IPS-20b (cell line): ENCODE measurements around the gene COL18A1.
"Not testable (repeated sequence)": the region's sequence is repeated elsewhere in the genome, so short reads cannot be mapped to it uniquely, and the experiment has no call there.

Source experiments
- H3K27ac ChIP-seq: one replicate; pipeline ENCODE4 v1.5.1; 2013; ENCODE audit warnings: low read length
- H3K27me3 ChIP-seq: 2 replicates; pipeline ENCODE4 v1.6.1; 2013; ENCODE audit warnings: mild to moderate bottlenecking, low read length, inconsistent platforms; ENCODE audit not compliant: insufficient read depth
- H3K36me3 ChIP-seq: 2 replicates; pipeline ENCODE4 v1.6.1; 2013; ENCODE audit warnings: low read depth, mild to moderate bottlenecking, inconsistent platforms, low read length, moderate library complexity; ENCODE audit not compliant: insufficient read depth
- H3K4me1 ChIP-seq: 2 replicates; pipeline ENCODE4 v1.6.1; 2013; ENCODE audit warnings: mild to moderate bottlenecking, control low read depth, inconsistent platforms, low read length, moderate library complexity; ENCODE audit not compliant: insufficient read depth
- H3K4me3 ChIP-seq: 2 replicates; pipeline ENCODE4 v1.5.1; 2013; ENCODE audit warnings: mild to moderate bottlenecking, low read length, inconsistent platforms
- H3K9ac ChIP-seq: 2 replicates; pipeline ENCODE4 v1.6.1; 2013; ENCODE audit warnings: low read depth, mild to moderate bottlenecking, inconsistent platforms, low read length, moderate library complexity
- H3K9me3 ChIP-seq: 2 replicates; pipeline ENCODE4 v1.6.1; 2013; ENCODE audit warnings: mild to moderate bottlenecking, low read depth, low read length, inconsistent platforms; ENCODE audit not compliant: insufficient read depth

Gene COL18A1

GRCh38 chr21:45437844-45438243 lies 32.9 kb downstream of the COL18A1 start:
- not testable (repeated sequence) for H3K27me3 ChIP-seq, H3K9ac ChIP-seq, H3K27ac ChIP-seq, H3K4me3 ChIP-seq, H3K4me1 ChIP-seq, H3K9me3 ChIP-seq
- H3K36me3 ChIP-seq: peaks cover 16% of the 10 kb centered on the region

- Histone ChIP-seq H3K36me3 (peaks cover 16% of the 10 kb centered on the region), H3K4me1 (0 out of 2 replicates have a peak, but pooled peaks cover 5% of the 10 kb centered on the region), H3K27me3 (no peaks in the 10 kb centered on the region), H3K9ac (no peak overlapping the region), H3K27ac (no peak overlapping the region), H3K9me3 (0 out of 2 replicates have a peak, but pooled peaks cover 3% of the 10 kb centered on the region), H3K4me3 (no peak overlapping the region)
Measured at GRCh38 chr21:45438391-45439145, 33.6 kb downstream of the COL18A1 start.

GRCh38 chr21:45439161-45439872 lies 34.4 kb downstream of the COL18A1 start:
- H3K27me3 ChIP-seq: no peaks in the 10 kb centered on the region
- no peak overlapping the region for H3K9ac ChIP-seq
- H3K27ac ChIP-seq: no peak overlapping the region
- 0 out of 2 replicates have a peak, but pooled peaks cover 3% of the 10 kb centered on the region for H3K9me3 ChIP-seq
- no peak overlapping the region for H3K4me3 ChIP-seq
- 0 out of 2 replicates have a peak, but pooled peaks cover 2% of the 10 kb centered on the region for H3K4me1 ChIP-seq
- H3K36me3 ChIP-seq: peaks cover 16% of the 10 kb centered on the region

GRCh38 chr21:45439901-45440461 lies 35.0 kb downstream of the COL18A1 start:
- Histone ChIP-seq H3K27ac (no peak overlapping the region), H3K27me3 (no peaks in the 10 kb centered on the region), H3K9me3 (0 out of 2 replicates have a peak, but pooled peaks cover 3% of the 10 kb centered on the region), H3K9ac (no peak overlapping the region), H3K36me3 (peaks cover 16% of the 10 kb centered on the region), H3K4me3 (no peak overlapping the region), H3K4me1 (no peaks in the 10 kb centered on the region)

GRCh38 chr21:45440736-45441350 lies 35.9 kb downstream of the COL18A1 start:
- H3K36me3 ChIP-seq: peaks cover 16% of the 10 kb centered on the region
- H3K4me1 ChIP-seq: no peaks in the 10 kb centered on the region
- H3K27ac ChIP-seq: no peak overlapping the region
- H3K27me3 ChIP-seq: no peaks in the 10 kb centered on the region
- H3K9me3 ChIP-seq: 0 out of 2 replicates have a peak, but pooled peaks cover 3% of the 10 kb centered on the region
- H3K4me3 ChIP-seq: no peak overlapping the region
- no peak overlapping the region for H3K9ac ChIP-seq

- Histone ChIP-seq H3K27ac (no peak overlapping the region), H3K36me3 (peaks cover 16% of the 10 kb centered on the region)
Measured at GRCh38 chr21:45441431-45442255, 36.7 kb downstream of the COL18A1 start.

GRCh38 chr21:45442276-45442675 lies 37.3 kb downstream of the COL18A1 start:
- Histone ChIP-seq H3K27ac (no peak overlapping the region), H3K9ac (no peak overlapping the region), H3K36me3 (peaks cover 11% of the 10 kb centered on the region), H3K9me3 (peaks cover 3% of the 10 kb centered on the region), H3K4me3 (no peak overlapping the region), H3K4me1 (no peaks in the 10 kb centered on the region), H3K27me3 (no peaks in the 10 kb centered on the region)

More at GRCh38 chr21:45441431-45442255, 36.7 kb downstream of the COL18A1 start:
- peaks cover 3% of the 10 kb centered on the region for H3K9me3 ChIP-seq
- H3K27me3 ChIP-seq: no peaks in the 10 kb centered on the region
- H3K4me1 ChIP-seq: no peaks in the 10 kb centered on the region
- H3K9ac ChIP-seq: no peak overlapping the region
- H3K4me3 ChIP-seq: no peak overlapping the region

- H3K27ac ChIP-seq, H3K4me3 ChIP-seq, H3K27me3 ChIP-seq, H3K9ac ChIP-seq, H3K4me1 ChIP-seq, H3K9me3 ChIP-seq: not testable (repeated sequence)
- peaks cover 12% of the 10 kb centered on the region for H3K36me3 ChIP-seq
Measured at GRCh38 chr21:45442686-45443594, 38.0 kb downstream of the COL18A1 start.

GRCh38 chr21:45443595-45444181 lies 38.7 kb downstream of the COL18A1 start:
- Histone ChIP-seq H3K27me3 (no peaks in the 10 kb centered on the region), H3K27ac (no peak overlapping the region), H3K4me1 (no peaks in the 10 kb centered on the region), H3K36me3 (peaks cover 18% of the 10 kb centered on the region), H3K9me3 (peaks cover 3% of the 10 kb centered on the region), H3K9ac (no peak overlapping the region), H3K4me3 (no peak overlapping the region)

GRCh38 chr21:45444385-45444784 lies 39.4 kb downstream of the COL18A1 start:
- no peak overlapping the region for H3K27ac ChIP-seq
- H3K4me3 ChIP-seq: no peak overlapping the region
- peaks cover 18% of the 10 kb centered on the region for H3K36me3 ChIP-seq
- H3K27me3 ChIP-seq: no peaks in the 10 kb centered on the region
- no peaks in the 10 kb centered on the region for H3K4me1 ChIP-seq
- no peak overlapping the region for H3K9ac ChIP-seq
- peaks cover 3% of the 10 kb centered on the region for H3K9me3 ChIP-seq
